ENCODE results near the gene ACSM2A.
"Not testable (repeated sequence)": the region's sequence is repeated elsewhere in the genome, so short reads cannot be mapped to it uniquely, and the experiment has no call there.

ACSM2A gene, protein sequence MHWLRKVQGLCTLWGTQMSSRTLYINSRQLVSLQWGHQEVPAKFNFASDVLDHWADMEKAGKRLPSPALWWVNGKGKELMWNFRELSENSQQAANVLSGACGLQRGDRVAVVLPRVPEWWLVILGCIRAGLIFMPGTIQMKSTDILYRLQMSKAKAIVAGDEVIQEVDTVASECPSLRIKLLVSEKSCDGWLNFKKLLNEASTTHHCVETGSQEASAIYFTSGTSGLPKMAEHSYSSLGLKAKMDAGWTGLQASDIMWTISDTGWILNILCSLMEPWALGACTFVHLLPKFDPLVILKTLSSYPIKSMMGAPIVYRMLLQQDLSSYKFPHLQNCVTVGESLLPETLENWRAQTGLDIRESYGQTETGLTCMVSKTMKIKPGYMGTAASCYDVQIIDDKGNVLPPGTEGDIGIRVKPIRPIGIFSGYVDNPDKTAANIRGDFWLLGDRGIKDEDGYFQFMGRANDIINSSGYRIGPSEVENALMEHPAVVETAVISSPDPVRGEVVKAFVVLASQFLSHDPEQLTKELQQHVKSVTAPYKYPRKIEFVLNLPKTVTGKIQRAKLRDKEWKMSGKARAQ

DNA sequence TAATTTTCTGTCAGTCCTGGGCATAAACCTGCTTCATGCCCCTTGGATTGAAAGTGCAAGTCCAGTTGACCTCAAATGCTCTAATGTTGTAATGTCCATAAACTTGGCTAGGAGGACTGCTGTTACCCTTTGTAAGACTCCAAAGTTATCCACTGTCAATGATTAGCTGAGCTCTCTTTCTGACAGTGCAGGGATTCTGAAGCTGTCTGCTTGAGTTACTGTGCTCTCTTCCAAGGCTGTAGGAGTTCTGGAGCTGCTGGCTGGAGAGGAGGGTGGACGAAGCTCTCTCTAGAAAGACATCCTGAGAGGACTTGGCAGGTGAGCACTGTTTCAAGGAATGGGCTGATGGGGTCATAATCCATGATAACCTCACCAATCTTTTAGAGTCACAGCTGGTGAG is at the start of gene ACSM2A:
TSS of gene ACSM2A (plus strand) at position 158 of the 400 bp plus-strand sequence. CDS start 8,594 bp downstream, outside the sequence.
- not testable (repeated sequence) for ATAC-seq

DNA sequence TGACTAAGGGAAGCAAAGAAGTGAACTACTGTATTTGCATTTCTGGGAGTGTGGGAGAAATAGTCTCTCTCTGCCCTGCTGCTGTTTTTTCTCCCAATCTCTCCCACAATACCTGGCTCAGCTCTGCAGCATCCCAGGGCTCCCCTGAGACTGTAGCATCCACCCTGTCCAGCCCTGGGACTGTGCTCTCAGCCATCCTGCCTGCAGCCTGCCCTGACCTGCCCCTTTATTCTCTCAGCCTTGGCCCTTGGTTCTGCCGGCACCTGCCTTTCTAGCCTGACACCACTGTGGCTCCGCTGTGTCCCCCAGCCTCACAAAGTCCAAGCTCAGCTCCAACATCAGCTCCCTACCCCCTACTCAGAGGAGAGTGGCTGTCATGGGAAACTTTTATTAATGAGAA is 48.7 kb upstream of the ACSM2A start:
- no peak for ATAC-seq

DNA sequence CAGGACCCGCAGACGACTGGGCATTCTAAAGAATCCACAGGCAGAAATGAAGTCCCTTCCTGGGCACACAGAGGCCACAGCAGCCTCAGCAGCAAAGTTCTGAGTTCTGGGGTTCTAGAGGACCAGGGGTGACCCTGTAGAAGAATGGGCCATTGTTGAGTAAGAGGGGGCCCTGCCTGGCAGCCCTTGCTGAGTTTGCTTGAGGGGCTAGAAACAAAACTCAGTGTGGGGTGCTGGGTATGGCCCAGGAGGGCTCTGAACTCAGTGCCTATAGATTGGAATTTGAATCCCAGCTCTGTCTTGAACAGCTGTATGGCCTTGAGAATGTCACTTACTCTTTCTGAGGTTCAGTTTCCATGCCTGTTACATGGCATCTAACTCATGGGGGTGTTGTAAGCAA is 46.7 kb upstream of the ACSM2A start, which contains the start of gene PDILT:
TSS of gene PDILT (minus strand) at position 101 of the 400 bp plus-strand sequence. CDS start 5,437 bp downstream, outside the sequence.
- no peak for ATAC-seq

DNA sequence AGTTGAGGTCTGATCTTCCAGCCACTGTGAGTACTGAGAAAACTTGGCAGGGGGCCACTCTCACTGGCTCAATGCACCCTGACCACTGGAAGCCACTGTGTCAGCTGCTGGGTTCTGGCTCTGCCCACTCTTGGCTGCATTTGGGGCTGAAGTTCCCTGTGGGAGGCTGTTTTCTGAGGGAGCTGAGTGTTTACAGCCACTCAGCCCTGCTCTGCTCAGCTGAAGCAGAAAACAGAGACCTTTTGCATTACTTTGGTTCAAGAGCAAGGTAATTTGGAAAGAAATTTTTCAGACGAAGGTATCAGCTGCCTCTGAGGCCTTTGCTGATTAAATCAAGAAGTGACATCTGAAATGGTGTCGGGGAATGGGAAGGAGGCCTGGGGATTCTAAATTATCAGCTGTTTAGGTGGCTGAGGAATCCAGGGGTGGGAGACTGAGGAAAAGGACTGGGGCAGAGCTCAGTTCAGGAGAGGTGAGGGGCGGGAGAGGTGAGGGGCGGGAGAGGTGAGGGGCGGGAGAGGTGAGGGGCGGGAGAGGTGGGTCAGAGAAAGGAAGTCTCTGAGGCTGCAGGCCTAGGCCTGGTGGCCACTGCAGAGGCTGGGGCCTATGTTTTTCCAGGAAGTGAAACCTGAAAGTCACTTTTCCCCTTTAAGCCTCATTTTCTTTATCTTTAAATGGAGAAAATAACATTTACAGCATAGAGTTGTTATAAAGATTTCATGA is 41.8 kb upstream of the ACSM2A start, which contains the start of gene ACSM5:
TSS of gene ACSM5 (plus strand) at position 137 of the 723 bp plus-strand sequence. CDS start 1,951 bp downstream, outside the sequence.
- no peak for ATAC-seq

DNA sequence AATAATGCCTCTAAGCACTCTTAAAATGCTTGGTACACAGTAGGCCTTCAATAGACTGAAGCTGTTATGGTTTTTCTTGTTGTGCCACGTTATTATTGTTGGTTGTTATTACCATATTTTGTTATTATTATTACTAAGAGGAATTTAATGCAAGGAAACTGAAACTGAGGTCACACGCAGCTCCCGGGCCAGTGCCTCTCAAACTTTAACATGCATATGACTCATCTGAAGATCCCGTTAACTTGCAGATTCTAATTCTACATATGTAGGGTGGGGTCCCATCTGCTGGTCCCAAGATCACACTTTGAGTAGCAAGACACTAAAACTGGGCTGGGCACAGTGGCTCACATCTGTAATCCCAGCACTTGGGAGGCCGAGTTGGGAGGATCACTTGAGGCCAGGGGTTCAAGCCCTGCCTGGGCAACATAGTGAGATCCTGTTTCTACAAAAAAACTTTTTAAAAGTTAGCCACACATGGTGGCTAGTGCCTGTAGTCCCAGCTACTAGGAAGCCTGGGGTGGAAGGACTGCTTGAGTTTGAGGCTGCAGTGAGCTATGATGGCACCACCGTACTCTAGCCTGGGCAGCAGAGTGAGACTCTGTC is 41.1 kb upstream of the ACSM2A start:
- ATAC-seq, result no peak

DNA sequence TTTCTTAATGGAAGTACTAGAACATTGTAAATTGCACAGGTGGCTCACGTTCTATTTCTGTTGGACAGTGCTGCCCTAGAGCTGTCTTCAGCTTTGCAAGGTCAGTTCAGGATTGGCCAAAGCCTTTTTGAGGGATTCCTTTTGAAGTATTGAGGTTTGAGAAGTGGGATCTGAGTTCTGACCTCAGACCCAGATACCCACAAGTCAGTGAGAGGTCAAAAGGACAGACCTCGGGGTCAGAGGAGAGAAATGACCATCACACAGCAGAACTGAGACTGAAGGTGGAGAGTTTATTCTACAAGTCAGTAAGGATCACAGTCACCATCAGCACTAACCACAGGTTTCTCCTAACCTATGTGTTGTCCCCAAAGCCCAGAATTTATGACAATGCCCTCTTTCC is 40.3 kb upstream of the ACSM2A start:
- no peak for ATAC-seq

DNA sequence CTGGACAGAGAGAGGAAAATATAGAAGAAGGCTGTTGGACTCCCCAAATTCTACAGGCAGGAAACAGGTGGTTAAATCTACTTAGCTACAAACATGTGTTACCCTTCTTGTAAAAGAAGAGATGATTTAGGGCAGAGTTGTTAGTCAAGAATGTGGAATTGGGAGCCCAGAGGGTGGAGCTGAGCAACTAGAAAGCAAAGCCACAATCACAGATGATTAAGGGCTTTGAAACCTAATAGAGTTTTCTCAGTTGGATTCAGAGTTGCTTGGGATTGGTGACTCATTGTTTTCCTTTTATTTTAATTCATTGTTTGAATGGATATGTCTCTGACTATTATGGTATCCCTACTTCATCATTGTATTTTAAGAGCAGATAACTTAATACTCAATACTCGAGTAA is 35.8 kb upstream of the ACSM2A start:
- no peak for ATAC-seq

DNA sequence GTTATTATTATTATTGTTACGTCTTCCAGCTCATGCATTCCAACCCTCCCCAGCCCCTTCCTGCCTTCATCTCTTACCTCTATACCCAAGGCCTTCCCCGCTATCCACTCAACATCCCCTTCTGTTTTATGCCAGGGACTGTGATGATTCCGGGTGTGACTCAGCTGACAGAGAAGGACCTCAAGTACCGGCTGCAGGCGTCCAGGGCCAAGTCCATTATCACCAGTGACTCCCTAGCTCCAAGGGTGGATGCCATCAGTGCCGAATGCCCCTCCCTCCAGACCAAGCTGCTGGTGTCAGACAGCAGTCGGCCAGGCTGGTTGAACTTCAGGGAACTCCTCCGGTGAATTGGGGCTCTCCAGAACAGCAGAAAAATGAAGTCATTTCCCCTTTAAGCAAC is 32.2 kb upstream of the ACSM2A start:
- ATAC-seq, result not testable (repeated sequence)

DNA sequence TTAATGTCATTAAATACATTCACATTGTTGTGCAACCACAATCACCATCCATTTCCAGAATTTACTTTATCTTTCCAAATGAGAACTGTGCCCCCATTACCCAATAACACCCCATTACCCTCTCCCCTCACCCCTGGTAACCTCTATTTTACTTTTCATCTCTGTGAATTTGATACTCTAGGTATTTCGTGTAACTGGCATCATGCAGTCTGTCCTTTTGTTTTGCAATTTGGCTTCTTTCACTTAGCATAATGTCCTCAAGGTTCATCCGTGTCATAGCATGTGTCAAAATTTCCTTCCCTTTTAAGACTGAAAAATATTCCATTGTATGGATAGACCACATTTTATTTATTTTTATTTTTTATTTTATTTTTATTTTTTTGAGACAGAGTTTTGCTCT is 29.6 kb upstream of the ACSM2A start:
- ATAC-seq, result not testable (repeated sequence)

DNA sequence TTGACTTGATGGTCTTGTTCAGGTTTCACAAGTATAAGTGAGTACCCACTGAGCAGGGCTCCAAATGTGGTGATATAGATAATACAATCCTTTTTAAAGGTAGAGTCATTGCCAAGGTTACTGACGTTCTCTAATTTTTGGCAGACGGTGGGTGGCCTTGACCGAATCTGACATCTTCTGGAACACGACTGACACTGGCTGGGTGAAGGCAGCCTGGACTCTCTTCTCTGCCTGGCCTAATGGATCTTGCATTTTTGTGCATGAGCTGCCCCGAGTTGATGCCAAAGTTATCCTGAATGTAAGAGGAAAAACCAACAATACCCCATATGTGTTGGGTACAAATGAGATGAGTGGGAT is 27.6 kb upstream of the ACSM2A start:
- not testable (repeated sequence) for ATAC-seq

DNA sequence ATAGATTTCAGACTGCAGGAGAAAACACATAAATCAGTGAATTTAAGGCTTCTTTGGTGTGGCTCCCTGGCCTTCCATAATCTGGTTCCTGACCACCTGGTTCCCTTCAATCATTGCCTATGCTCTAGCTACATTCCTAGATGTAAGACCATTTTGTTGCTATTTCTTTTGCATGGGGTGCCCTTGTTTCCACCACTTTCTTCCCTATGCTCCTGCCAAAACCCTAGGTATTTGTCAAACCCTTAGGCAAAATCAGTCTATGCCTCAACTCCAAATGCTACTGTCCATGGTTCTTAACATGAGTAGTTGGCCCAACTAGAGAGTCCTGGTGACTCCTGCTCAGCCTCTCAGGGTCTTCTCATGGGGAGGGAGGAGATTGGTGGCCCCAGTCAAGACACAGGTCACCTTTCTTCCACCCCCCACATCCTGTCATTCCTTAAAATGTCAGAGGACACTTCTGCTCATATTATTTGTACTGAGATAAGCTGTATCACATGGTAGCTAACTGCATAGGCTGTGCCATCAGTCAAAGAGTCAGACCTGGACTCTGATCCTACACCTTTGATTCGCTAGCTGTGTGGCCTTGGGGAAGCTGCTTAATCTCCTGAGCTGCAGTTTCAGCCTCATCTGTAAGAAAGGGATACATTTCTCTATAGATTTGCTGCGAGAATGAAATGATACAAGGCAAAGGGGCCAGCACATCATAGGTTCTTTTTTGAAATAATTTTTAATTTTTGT is 27.0 kb upstream of the ACSM2A start:
- ATAC-seq, result no peak

DNA sequence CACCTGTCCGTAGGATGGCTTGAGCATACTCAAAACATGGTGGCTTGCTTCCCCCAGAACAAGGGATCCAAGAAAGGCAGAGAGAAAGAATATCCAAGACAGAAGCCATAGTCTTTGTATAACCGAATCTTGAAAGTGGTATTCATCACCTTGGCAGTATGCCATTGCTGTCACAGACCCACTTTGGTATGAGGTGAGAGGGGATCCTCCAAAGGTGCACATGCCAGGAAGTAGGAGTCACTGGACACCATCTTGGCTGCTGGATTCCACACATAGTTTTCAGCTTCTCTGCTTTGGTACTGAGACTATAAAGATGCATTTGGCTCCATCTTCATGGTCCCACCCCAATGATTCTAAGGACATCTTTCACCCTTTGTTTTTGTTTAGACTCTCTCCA is 23.9 kb upstream of the ACSM2A start:
- ATAC-seq, result not testable (repeated sequence)

DNA sequence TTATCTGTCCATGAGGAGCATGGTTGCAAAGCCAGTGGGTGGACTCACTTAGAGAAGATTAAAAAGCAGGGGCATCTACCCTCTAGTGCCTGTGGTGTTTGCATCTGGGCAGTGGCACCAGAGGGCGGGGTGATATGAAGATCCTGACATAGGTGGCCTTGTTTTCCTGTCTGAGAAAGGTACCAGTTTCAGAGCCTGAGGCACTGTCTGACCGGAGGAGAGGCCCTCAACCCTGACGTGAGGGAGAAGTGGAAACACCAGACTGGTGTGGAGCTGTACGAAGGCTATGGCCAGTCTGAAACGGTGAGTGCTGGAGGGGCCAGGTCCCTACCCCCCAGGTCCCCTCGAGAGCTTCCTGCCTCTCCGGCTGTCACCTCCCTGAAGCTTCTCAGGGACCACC is 21.8 kb upstream of the ACSM2A start:
- not testable (repeated sequence) for ATAC-seq

DNA sequence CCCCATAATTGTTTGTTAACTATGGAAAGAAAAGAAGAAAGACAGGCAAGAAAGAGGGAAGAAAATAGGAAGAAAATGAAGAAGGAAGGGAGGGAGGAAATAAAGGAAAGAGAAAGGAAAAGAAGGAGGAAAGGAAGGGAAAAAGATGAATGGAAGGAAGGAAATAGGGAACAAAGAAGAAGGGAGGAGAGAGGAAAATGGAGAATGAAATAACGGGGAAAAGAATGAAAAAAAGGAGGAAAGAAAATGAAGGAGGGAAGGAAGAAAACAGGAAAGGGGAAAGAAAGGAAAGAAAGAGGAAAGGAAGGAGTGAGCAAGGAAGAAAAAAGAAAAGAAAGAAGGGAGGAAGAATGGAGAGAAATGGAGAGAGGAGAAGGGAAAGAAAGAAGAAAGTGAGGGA is 20.8 kb upstream of the ACSM2A start:
- not testable (repeated sequence) for ATAC-seq

DNA sequence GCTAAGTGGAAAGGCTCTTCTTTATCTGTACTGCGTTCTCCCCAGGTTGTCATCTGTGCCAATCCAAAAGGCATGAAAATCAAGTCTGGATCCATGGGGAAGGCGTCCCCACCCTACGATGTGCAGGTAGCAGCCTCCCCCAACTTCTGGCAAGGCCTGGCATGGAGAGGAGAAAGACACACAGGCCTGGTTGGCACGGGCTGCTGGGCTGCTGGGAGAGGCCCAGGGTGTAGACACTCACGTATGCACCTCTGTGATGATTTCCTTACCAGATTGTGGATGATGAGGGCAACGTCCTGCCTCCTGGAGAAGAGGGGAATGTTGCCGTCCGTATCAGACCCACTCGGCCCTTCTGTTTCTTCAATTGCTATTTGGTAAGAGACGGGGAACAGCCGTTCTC is 20.4 kb upstream of the ACSM2A start:
- ATAC-seq, result no peak

DNA sequence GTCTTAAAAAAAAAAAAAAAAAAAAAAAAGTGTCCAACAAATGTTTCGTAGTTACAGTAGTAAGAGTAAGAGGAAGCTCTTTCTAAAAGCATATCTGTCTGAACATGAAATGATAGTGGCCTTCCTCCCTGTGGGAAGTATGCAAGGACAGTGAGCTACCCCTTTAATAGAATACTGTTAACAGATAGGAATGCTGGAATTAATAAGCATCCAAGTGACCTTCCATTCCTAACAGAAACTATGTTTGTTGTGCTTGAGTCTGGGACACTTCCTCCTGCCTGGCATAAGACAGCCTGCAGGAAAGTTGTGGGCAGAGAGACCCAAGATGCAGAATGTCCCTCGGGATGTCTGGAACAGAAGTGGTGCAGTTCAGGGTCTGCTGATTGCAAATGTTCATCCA is 12.4 kb upstream of the ACSM2A start:
- not testable (repeated sequence) for ATAC-seq

DNA sequence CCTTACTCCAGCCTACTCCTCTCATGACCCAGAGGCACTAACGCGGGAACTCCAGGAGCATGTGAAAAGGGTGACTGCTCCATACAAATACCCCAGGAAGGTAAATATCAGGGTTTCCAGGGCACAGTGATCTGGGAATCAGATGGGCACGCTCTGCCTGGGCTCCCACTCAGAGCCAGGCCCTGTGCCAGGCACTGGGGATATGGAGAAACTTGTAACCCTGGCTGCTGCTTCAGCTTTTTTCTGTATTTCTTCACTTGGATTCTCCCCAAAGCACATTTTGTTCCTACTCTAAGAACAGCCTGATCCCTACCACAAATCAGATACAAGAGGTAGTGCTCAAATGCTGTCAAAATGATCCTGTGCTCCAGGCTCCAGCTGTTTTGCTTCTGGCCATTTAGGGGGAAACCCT is 11.5 kb upstream of the ACSM2A start:
- ATAC-seq, result not testable (repeated sequence)

DNA sequence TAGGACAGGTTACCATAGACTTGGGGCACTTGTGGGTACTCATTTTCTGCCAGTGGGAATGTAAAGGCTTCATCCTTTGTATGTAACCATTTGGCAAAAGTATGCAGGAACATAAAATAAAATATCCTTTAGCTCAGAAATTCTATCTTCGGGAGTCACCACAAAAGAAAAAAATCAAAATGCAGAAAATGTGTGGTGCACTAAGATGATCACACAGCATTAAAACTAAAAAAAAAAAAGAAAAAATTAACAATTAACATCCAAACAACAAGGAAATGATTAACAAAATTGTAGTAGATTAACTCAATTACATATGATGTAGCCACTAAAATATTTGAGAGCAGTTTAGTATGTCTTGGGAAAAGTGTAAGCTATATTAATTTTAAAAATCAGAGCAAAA is 10.6 kb upstream of the ACSM2A start:
- not testable (repeated sequence) for ATAC-seq

DNA sequence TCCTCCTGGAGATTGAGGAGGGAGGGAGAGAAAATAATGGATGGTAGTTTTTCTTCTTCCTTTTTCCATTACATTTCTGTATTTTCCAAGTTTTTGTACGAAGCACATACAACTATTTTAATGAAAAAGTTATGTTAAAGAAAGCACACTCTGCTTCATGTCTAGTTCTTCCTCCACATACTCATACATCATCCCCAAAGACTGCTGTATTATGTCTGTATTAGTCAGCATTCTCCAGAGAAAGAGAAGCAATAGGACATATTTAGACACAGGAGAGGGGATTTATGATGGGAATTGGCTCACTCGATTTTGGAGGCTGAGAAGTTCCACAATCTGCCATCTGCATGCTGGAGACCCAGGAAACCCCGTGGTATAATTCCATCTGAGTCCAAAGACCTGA is 10.1 kb upstream of the ACSM2A start:
- ATAC-seq, result no peak

DNA sequence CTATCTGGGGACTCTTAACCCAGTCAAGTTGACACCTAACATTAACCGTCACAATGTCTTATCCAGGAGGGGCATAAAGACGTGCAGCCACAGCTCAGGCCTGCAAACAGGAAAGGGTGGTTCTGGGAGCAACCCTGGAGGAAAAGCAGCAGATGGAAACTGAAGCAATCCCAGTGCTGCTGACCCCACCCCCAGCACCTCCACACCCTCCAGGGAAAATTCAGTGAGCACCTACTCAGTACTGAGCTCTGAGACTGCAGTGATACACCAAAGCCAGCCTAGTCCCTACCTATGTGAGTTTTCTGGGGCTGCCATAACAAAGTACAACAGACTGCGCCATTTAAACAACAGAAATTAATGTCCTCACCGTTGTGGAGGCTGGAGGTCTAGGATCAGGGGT is 9.5 kb upstream of the ACSM2A start:
- not testable (repeated sequence) for ATAC-seq

DNA sequence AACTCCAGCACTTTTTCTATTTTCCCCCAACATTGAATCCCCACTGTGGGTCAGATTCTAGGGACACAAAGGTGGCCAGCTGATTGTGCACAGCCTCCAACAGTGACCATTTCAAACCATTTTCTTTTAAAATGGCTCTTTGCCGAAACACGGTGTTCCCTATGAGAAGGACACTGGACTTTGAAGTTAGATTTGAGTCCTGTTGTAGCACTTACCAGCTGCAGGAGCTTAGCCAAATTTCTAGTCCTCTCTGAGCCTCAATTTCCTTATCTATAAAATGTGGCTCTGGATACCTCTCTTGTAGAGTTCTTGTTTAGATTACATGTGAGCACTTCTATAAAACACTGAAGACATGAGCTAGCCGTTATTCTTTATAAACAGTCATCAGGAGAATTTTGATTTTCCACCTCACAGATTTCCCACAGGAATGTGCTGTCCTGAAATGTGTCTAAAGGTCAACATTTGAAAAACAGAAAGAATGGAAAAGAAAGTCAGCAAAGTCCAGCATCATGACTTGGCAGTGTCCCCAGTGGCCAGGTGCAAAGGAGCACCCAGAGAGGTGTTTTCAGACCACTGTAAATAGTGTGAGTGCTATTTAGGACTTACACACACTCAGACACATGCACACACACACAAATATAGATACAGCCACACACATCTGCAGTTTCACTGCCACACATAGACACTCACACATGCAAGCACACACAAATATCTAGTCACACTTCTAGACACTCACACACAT is 4.5 kb upstream of the ACSM2A start:
- ATAC-seq, result not testable (repeated sequence)

DNA sequence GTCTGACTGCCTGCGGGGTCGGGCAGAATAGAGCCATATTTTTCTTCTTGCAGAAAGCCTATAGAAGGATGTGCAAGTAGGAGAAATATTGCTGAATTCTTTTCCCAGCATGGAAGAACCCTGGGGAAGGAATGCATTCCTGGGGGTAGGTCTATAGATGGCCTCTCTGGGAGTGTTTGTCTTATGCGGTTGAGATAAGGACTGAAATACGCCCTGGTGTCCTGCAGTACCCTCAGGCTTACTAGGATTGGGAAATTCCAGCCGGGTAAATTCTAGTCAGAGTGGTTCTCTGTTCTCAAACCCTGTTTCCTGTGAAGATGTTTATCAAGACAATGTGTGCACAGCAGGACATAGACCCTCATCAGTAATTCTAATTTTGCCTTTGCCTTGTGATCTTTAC is 2.3 kb downstream of the ACSM2A start:
- not testable (repeated sequence) for ATAC-seq

Data from activated CD4-positive, CD25-positive, alpha-beta regulatory T cell treated with anti-CD3 and anti-CD28 coated beads, Interleukin-2, amount 50 U/mL, for 24 hours (primary cell).